ENCODE results near the gene COL6A3. TPM values are rescaled to one million over a fixed set of nuclear protein-coding genes. Genes with fewer than 3 reads are reported as not detected.
A peak's percentile ranks its signal among the peaks of the same experiment; 100 is the strongest.

COL6A3 gene
- total RNA-seq (2021; fragmentation: NEBNext Ultra II Directional; extraction: Animal tissue kit (Norgen Biotek cat#: 25700)), result 100 to 1,000 TPM; 409 to 759 (median 458) TPM
- long read RNA-seq, full-length matches to known transcripts, result 15 of 211 reads
- long read RNA-seq, partial matches to known transcripts, result 159 of 211 reads
- long read RNA-seq, other reads (novel, unspliced or antisense), result 37 of 211 reads

GRCh38 chr2:237413777-237414661, at the start of gene COL6A3:
Gene COL6A3 (minus strand): TSS chr2:237414164. CDS start chr2:237396817, 17,347 bp downstream.
- H3K4me3 Mint-ChIP-seq, result peak within 1 kb of the TSS; percentile 97
- H3K27ac Mint-ChIP-seq, result peak within 1 kb of the TSS; percentile 94
- H3K9me3 Mint-ChIP-seq, result no peaks in the 10 kb centered on the region
- H3K27me3 Mint-ChIP-seq (ENCODE audit: insufficient read depth), result peaks cover 13% of the 10 kb centered on the region
- peaks cover 30% of the 10 kb centered on the region for H3K4me1 Mint-ChIP-seq (ENCODE audit: low read depth)
- H3K36me3 Mint-ChIP-seq (ENCODE audit: low read depth), result peaks cover 42% of the 10 kb centered on the region
- no peak for TF ChIP-seq CTCF (IDR thresholded peaks at IDR 0.05)
- DNase-seq, result peak; percentile 87

- DNase-seq, result peak; percentile 88
- no peak for TF ChIP-seq CTCF (IDR thresholded peaks at IDR 0.05)
- Mint-ChIP-seq H3K36me3 (ENCODE audit: low read depth) (peaks cover 22% of the 10 kb centered on the region), H3K9me3 (peaks cover 11% of the 10 kb centered on the region), H3K27ac (peak overlapping the region; percentile 94), H3K4me1 (ENCODE audit: low read depth) (peaks cover 64% of the 10 kb centered on the region), H3K4me3 (peak overlapping the region; percentile 50), H3K27me3 (ENCODE audit: insufficient read depth) (peaks cover 1% of the 10 kb centered on the region; the same call in 1 of the 2 replicates)
Measured at GRCh38 chr2:237459741-237460174, 45.8 kb upstream of the COL6A3 start.

- peaks cover 11% of the 10 kb centered on the region for H3K9me3 Mint-ChIP-seq
- TF ChIP-seq CTCF (IDR thresholded peaks at IDR 0.05), result no peak
- peaks cover 1% of the 10 kb centered on the region; the same call in 1 of the 2 replicates for H3K27me3 Mint-ChIP-seq (ENCODE audit: insufficient read depth)
- H3K36me3 Mint-ChIP-seq (ENCODE audit: low read depth), result peaks cover 22% of the 10 kb centered on the region
- H3K4me3 Mint-ChIP-seq, result peak overlapping the region; percentile 27
- peak; percentile 40 for DNase-seq
- H3K4me1 Mint-ChIP-seq (ENCODE audit: low read depth), result peaks cover 59% of the 10 kb centered on the region
- peak overlapping the region; percentile 94 for H3K27ac Mint-ChIP-seq
Measured at GRCh38 chr2:237459226-237459625, 45.3 kb upstream of the COL6A3 start.

GRCh38 chr2:237458519-237458918, 44.6 kb upstream of the COL6A3 start:
- TF ChIP-seq CTCF (IDR thresholded peaks at IDR 0.05), result no peak
- Mint-ChIP-seq H3K36me3 (ENCODE audit: low read depth) (peaks cover 22% of the 10 kb centered on the region), H3K9me3 (peaks cover 11% of the 10 kb centered on the region), H3K4me3 (no peak overlapping the region), H3K27ac (peak overlapping the region; percentile 94), H3K4me1 (ENCODE audit: low read depth) (peaks cover 60% of the 10 kb centered on the region), H3K27me3 (ENCODE audit: insufficient read depth) (peaks cover 1% of the 10 kb centered on the region; the same call in 1 of the 2 replicates)
- no peak for DNase-seq

GRCh38 chr2:237457388-237457941, 43.5 kb upstream of the COL6A3 start:
- Mint-ChIP-seq H3K27me3 (ENCODE audit: insufficient read depth) (peaks cover 1% of the 10 kb centered on the region; the same call in 1 of the 2 replicates), H3K4me1 (ENCODE audit: low read depth) (peaks cover 70% of the 10 kb centered on the region)

More at GRCh38 chr2:237457388-237457941, 43.5 kb upstream of the COL6A3 start:
- peaks cover 18% of the 10 kb centered on the region; the same call in 1 of the 2 replicates for H3K36me3 Mint-ChIP-seq (ENCODE audit: low read depth)
- no peak for DNase-seq
- H3K27ac Mint-ChIP-seq, result no peak overlapping the region
- no peak overlapping the region for H3K4me3 Mint-ChIP-seq
- TF ChIP-seq CTCF (IDR thresholded peaks at IDR 0.05), result no peak
- peaks cover 11% of the 10 kb centered on the region for H3K9me3 Mint-ChIP-seq

All from HFFc6 (cell line).